Measurements from ENCODE around the gene TUBB2B. TPM values are rescaled to one million over a fixed set of nuclear protein-coding genes. Genes with fewer than 3 reads are reported as not detected.

The TUBB2B gene
- total and polyA plus RNA-seq, 10 of the 15 experiments (the other 5 are each of a cell fraction or from before 2014, with no cell fraction given): 2.6 to 75.2 (median 21.2) TPM

- Histone ChIP-seq H3K27ac (ENCODE audit: control insufficient read depth, insufficient read depth) (no peak overlapping the region), H3K27me3 (replicated peaks in 1 of 2; ENCODE audit: control insufficient read depth in 2 of 2, insufficient read depth in 2 of 2, low read length in 1 of 2) (peaks cover 0 to 4% of the 10 kb centered on the region in 2 experiments; a peak in 3 of 4 replicates), H3K9ac (ENCODE audit: control insufficient read depth, insufficient read depth, low read length) (no peak overlapping the region), H3K79me2 (ENCODE audit: control insufficient read depth, insufficient read depth, low read length) (no peaks in the 10 kb centered on the region), H3K4me1 (ENCODE audit: control insufficient read depth, insufficient read depth, low read length) (no peaks in the 10 kb centered on the region), H3K36me3 (ENCODE audit: control insufficient read depth in 2 of 2, insufficient read depth in 2 of 2, low read length in 1 of 2) (no peaks in the 10 kb centered on the region), H3K4me2 (ENCODE audit: control insufficient read depth, insufficient read depth) (no peak overlapping the region), H2AFZ (ENCODE audit: control insufficient read depth, low read depth, low read length) (no peak overlapping the region), H3K9me3 (replicated peaks; ENCODE audit: control insufficient read depth, insufficient read depth, low read length) (no peaks in the 10 kb centered on the region), H3K4me3 (no peak overlapping the region), H4K20me1 (ENCODE audit: control insufficient read depth, insufficient read depth) (no peaks in the 10 kb centered on the region)
- no peak for ATAC-seq
- in situ Hi-C loops (cut with MboI) (loop anchor here (5.0 kb wide), 1 partner anchor 126 kb away; no protein-coding TSS in a partner anchor), intact Hi-C loops (cut with micrococcal nuclease; ENCODE audit: unreplicated experiment) (loop anchor here (5.0 kb wide), 1 partner anchor 256 kb away; the partner anchor contains the start of gene NQO2)
- WGBS (ENCODE audit: insufficient coverage, insufficient replicate concordance, low lambda C conversion rate, missing lambda C conversion rate): 70% methylated on average over 15 of the region's 22 CpGs
- BruUV-seq (replicated peaks): no TSS peak
- ChIA-PET POLR2A (no interaction called here), SMC1A (ENCODE audit: uncharacterized antibody, unreplicated experiment) (interaction anchor here (1.3 to 3.8 kb wide), 4 partner anchors 40 to 479 kb away, joined by 3 to 32 read pairs (median 14); no protein-coding TSS in a partner anchor), RAD21 (ENCODE audit: unreplicated experiment) (interaction anchor here (2.6 kb wide), 1 partner anchor 44 kb away, joined by 17 read pairs; no protein-coding TSS in a partner anchor), CTCF (interaction anchor here (2.2 to 3.5 kb wide), 5 partner anchors 13 to 128 kb away, joined by 5 to 61 read pairs (median 14); partner anchors contain the start of gene TUBB2A)
- FAIRE-seq: no peak
- DNase-seq (ENCODE audit: low read depth, low spot score): no peak
- no peak for TF ChIP-seq HSF1 (IDR thresholded peaks at IDR 0.05; ENCODE audit: low read depth, low read length)
- TF ChIP-seq RB1 (IDR thresholded peaks at IDR 0.05; ENCODE audit: borderline replicate concordance): no peak
- no peak for TF ChIP-seq TARDBP (IDR thresholded peaks at IDR 0.05; ENCODE audit: borderline replicate concordance)
- no peak for TF ChIP-seq POLR2A (IDR thresholded peaks at IDR 0.05; ENCODE audit: low read depth, low read length)
- TF ChIP-seq KLF5 (IDR thresholded peaks at IDR 0.05; ENCODE audit: partially characterized antibody): no peak
- no peak for TF ChIP-seq NR2C1 (IDR thresholded peaks at IDR 0.05)
- TF ChIP-seq TCF12 (IDR thresholded peaks at IDR 0.05; ENCODE audit: low read depth, low read length): no peak
- TF ChIP-seq E2F8 (IDR thresholded peaks at IDR 0.05; ENCODE audit: low read depth, partially characterized antibody): no peak
- no peak for TF ChIP-seq ZZZ3 (IDR thresholded peaks at IDR 0.05; ENCODE audit: control insufficient read depth, insufficient read length, low read depth)
- no peak for TF ChIP-seq MLLT1 (IDR thresholded peaks at IDR 0.05)
- TF ChIP-seq IKZF1 (conservative IDR thresholded peaks at IDR 0.05): no peak
- no peak for TF ChIP-seq ZNF384 (IDR thresholded peaks at IDR 0.05; ENCODE audit: borderline replicate concordance, low read depth, low read length)
- no peak for TF ChIP-seq EZH2 (IDR thresholded peaks at IDR 0.05; ENCODE audit: borderline replicate concordance, control insufficient read depth, low read depth, low read length)
- TF ChIP-seq NFYA (IDR thresholded peaks at IDR 0.05; ENCODE audit: borderline replicate concordance, low read depth, low read length): no peak
- no peak for TF ChIP-seq GATAD2B (conservative IDR thresholded peaks at IDR 0.05; ENCODE audit: low read depth)
- no peak for TF ChIP-seq TCF3 (IDR thresholded peaks at IDR 0.05; ENCODE audit: borderline replicate concordance, insufficient read depth, low read depth, low read length)
Observed at GRCh38 chr6:3252861-3253596, 25.6 kb upstream of the TUBB2B start.

Data from GM12878 (cell line).